ENCODE data around the gene PPIL1.

DNA sequence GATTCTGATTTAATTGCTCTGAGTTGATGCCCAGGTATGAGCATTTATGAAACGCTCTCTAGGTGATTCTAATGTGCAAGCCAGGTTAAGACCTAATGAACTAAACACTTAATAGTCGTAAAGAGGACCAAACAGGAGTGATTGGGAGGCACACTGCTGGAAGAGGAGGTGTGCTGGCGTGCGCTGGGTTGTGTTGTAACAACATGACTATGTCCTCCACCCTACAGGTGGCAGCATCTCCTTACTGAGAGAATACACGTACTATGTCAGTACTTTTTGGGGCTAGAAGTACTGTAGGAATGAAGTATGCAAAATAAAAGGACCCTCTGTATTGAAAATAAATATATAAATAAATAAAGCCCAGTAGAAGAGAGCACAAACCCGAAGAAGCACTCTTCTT is 23.0 kb upstream of the PPIL1 start:
- no peak for TF ChIP-seq FOS (IDR thresholded peaks at IDR 0.05; ENCODE audit: low read depth, low read length)
- TF ChIP-seq, protein P1, sequence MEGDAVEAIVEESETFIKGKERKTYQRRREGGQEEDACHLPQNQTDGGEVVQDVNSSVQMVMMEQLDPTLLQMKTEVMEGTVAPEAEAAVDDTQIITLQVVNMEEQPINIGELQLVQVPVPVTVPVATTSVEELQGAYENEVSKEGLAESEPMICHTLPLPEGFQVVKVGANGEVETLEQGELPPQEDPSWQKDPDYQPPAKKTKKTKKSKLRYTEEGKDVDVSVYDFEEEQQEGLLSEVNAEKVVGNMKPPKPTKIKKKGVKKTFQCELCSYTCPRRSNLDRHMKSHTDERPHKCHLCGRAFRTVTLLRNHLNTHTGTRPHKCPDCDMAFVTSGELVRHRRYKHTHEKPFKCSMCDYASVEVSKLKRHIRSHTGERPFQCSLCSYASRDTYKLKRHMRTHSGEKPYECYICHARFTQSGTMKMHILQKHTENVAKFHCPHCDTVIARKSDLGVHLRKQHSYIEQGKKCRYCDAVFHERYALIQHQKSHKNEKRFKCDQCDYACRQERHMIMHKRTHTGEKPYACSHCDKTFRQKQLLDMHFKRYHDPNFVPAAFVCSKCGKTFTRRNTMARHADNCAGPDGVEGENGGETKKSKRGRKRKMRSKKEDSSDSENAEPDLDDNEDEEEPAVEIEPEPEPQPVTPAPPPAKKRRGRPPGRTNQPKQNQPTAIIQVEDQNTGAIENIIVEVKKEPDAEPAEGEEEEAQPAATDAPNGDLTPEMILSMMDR (conservative IDR thresholded peaks at IDR 0.05; ENCODE audit: low read depth, low read length), result peak; percentile 27
- TF ChIP-seq CEBPB (IDR thresholded peaks at IDR 0.05; ENCODE audit: low read depth, low read length), result no peak
- TF ChIP-seq, protein P2, sequence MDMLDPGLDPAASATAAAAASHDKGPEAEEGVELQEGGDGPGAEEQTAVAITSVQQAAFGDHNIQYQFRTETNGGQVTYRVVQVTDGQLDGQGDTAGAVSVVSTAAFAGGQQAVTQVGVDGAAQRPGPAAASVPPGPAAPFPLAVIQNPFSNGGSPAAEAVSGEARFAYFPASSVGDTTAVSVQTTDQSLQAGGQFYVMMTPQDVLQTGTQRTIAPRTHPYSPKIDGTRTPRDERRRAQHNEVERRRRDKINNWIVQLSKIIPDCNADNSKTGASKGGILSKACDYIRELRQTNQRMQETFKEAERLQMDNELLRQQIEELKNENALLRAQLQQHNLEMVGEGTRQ (IDR thresholded peaks at IDR 0.05; ENCODE audit: low read depth, low read length), result no peak
- TF ChIP-seq, protein P3, sequence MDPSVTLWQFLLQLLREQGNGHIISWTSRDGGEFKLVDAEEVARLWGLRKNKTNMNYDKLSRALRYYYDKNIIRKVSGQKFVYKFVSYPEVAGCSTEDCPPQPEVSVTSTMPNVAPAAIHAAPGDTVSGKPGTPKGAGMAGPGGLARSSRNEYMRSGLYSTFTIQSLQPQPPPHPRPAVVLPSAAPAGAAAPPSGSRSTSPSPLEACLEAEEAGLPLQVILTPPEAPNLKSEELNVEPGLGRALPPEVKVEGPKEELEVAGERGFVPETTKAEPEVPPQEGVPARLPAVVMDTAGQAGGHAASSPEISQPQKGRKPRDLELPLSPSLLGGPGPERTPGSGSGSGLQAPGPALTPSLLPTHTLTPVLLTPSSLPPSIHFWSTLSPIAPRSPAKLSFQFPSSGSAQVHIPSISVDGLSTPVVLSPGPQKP (IDR thresholded peaks at IDR 0.05; ENCODE audit: borderline replicate concordance, low read depth, low read length), result no peak
- TF ChIP-seq NFE2L2 (IDR thresholded peaks at IDR 0.05; ENCODE audit: low read depth, low read length), result no peak
- TF ChIP-seq RAD21 (IDR thresholded peaks at IDR 0.05; ENCODE audit: low read length), result peak; percentile 48
- no peak for TF ChIP-seq RFX5 (IDR thresholded peaks at IDR 0.05; ENCODE audit: low read depth, low read length)
- TF ChIP-seq POLR2A (IDR thresholded peaks at IDR 0.05; ENCODE audit: low read depth, low read length), result no peak

Measured in IMR-90 (cell line).